DOHH2 (cell line): ENCODE data around the gene CEACAM20.

ENCODE experiments used
- CTCF ChIP-seq: fragments of 200-600 bp; sonication (generic); IDR thresholded peaks from one replicate; pipeline ENCODE4 v1.5.1; 2014; ENCODE audit warnings: antibody characterized with exemption, mild to moderate bottlenecking, low read depth, low read length; ENCODE audit not compliant: poor library complexity, severe bottlenecking
- EZH2phosphoT487 ChIP-seq: fragments of 200-600 bp; sonication (generic); IDR thresholded peaks from 2 replicates; pipeline ENCODE4 v1.6.1; 2017; ENCODE audit warnings: borderline replicate concordance, mild to moderate bottlenecking, antibody characterized with exemption, low read length, moderate library complexity, mixed read lengths

- no peak for TF ChIP-seq CTCF
- no peak for TF ChIP-seq EZH2phosphoT487
Observed at GRCh38 chr19:44577566-44577874, 48.0 kb upstream of the CEACAM20 start.
